ENCODE results near the gene SLC19A1. TPM values are rescaled to one million over a fixed set of nuclear protein-coding genes. Genes with fewer than 3 reads are reported as not detected.

The SLC19A1 gene
- total RNA-seq, 4 donors from 2014 or later: 2.8 to 10.0 (median 6.6) TPM

- peak overlapping the region; percentile 50 to 62 (median 52) for H3K4me3 ChIP-seq
- 44% methylated on average over 41 of the region's 41 CpGs for WGBS
- H3K36me3 ChIP-seq: no peaks in the 10 kb centered on the region
- peaks cover 0 to 38% (median 27%) of the 10 kb centered on the region in 4 donors for H3K9me3 ChIP-seq
- TF ChIP-seq POLR2AphosphoS5 (IDR thresholded peaks at IDR 0.05): no peak
- no peak for TF ChIP-seq EP300 (IDR thresholded peaks at IDR 0.05)
- no peak for TF ChIP-seq POLR2A (IDR thresholded peaks at IDR 0.05; ENCODE audit: low read depth)
- no peak for TF ChIP-seq CTCF (IDR thresholded peaks at IDR 0.05)
- intact Hi-C loops (cut with DNase I): no loop called here
- DNase-seq (ENCODE audit: extremely low spot score): no peak
- H3K4me1 ChIP-seq: peaks cover 13 to 31% (median 20%) of the 10 kb centered on the region in 4 donors
- H3K27ac ChIP-seq (replicated peaks in 1 of 4): no peak overlapping the region
- peaks cover 0 to 61% (median 19%) of the 10 kb centered on the region in 4 donors for H3K27me3 ChIP-seq
Measured at GRCh38 chr21:45589686-45590245, 47.5 kb upstream of the SLC19A1 start.

GRCh38 chr21:45588871-45589491 lies 46.7 kb upstream of the SLC19A1 start:
- H3K36me3 ChIP-seq: no peaks in the 10 kb centered on the region
- H3K4me3 ChIP-seq: no peak overlapping the region
- H3K27me3 ChIP-seq: peaks cover 0 to 64% (median 19%) of the 10 kb centered on the region in 4 donors
- no peak overlapping the region for H3K27ac ChIP-seq (replicated peaks in 1 of 4)
- peaks cover 13 to 31% (median 20%) of the 10 kb centered on the region in 4 donors for H3K4me1 ChIP-seq
- peaks cover 0 to 38% (median 27%) of the 10 kb centered on the region in 4 donors for H3K9me3 ChIP-seq
- TF ChIP-seq CTCF (IDR thresholded peaks at IDR 0.05): no peak
- no peak for DNase-seq (ENCODE audit: extremely low spot score)
- intact Hi-C loops (cut with DNase I): no loop called here
- 88% methylated on average over 5 of the region's 5 CpGs for WGBS

- no peak overlapping the region for H3K4me3 ChIP-seq
- no peak overlapping the region for H3K27ac ChIP-seq (replicated peaks in 1 of 4)
- intact Hi-C loops (cut with DNase I): no loop called here
- peaks cover 0 to 70% (median 19%) of the 10 kb centered on the region in 4 donors for H3K27me3 ChIP-seq
- WGBS: 88% methylated on average over 10 of the region's 10 CpGs
- H3K9me3 ChIP-seq: peaks cover 0 to 38% (median 27%) of the 10 kb centered on the region in 4 donors
- TF ChIP-seq EP300 (IDR thresholded peaks at IDR 0.05): no peak
- no peak for TF ChIP-seq POLR2AphosphoS5 (IDR thresholded peaks at IDR 0.05)
- no peak for TF ChIP-seq POLR2A (IDR thresholded peaks at IDR 0.05; ENCODE audit: low read depth)
- TF ChIP-seq CTCF (IDR thresholded peaks at IDR 0.05): no peak
- H3K4me1 ChIP-seq: peaks cover 13 to 31% (median 20%) of the 10 kb centered on the region in 4 donors
- no peak for DNase-seq (ENCODE audit: extremely low spot score)
- no peaks in the 10 kb centered on the region for H3K36me3 ChIP-seq
Measured at GRCh38 chr21:45588086-45588825, 46.0 kb upstream of the SLC19A1 start.

- H3K9me3 ChIP-seq: peaks cover 0 to 38% (median 27%) of the 10 kb centered on the region in 4 donors
- no peak overlapping the region for H3K27ac ChIP-seq (replicated peaks in 1 of 4)
- H3K4me1 ChIP-seq: peaks cover 11 to 18% (median 16%) of the 10 kb centered on the region in 4 donors
- peaks cover 0 to 73% (median 19%) of the 10 kb centered on the region in 4 donors for H3K27me3 ChIP-seq
- intact Hi-C loops (cut with DNase I): no loop called here
- no peaks in the 10 kb centered on the region for H3K36me3 ChIP-seq
- 76% methylated on average over 5 of the region's 5 CpGs for WGBS
- no peak overlapping the region for H3K4me3 ChIP-seq
- TF ChIP-seq CTCF (IDR thresholded peaks at IDR 0.05) (no peak), EP300 (IDR thresholded peaks at IDR 0.05) (no peak), POLR2A (IDR thresholded peaks at IDR 0.05; ENCODE audit: low read depth) (no peak), POLR2AphosphoS5 (IDR thresholded peaks at IDR 0.05) (no peak)
- no peak for DNase-seq (ENCODE audit: extremely low spot score)
Measured at GRCh38 chr21:45586289-45586858, 44.1 kb upstream of the SLC19A1 start.
